Measurements from ENCODE around the gene PRMT5.
"Not testable (repeated sequence)": the region's sequence is repeated elsewhere in the genome, so short reads cannot be mapped to it uniquely, and the experiment has no call there.

Gene PRMT5

DNA sequence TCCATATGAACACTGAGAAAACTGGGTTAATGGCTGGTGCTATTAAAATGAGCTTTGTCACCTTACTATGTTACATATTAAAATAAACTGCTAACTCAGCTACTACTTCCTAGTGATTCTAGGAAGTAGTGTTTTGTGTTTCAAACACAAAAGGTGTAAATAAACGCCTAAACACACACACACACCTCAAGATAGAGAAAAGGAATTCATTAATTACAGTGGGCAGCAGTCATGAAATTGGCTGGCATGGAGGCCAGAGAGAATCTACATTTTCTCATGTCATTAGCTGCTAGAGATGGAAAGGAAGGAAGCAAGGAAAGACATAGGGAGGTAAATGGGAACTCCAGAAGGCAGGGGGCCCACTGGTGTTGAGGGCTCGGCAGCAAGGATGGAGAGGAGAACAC, 787 bp upstream of the PRMT5 start:
- DNase-seq: no peak

- no peak for DNase-seq
Measured at GRCh38 chr14:22928237-22929103, 706 bp downstream of the PRMT5 start.

DNA sequence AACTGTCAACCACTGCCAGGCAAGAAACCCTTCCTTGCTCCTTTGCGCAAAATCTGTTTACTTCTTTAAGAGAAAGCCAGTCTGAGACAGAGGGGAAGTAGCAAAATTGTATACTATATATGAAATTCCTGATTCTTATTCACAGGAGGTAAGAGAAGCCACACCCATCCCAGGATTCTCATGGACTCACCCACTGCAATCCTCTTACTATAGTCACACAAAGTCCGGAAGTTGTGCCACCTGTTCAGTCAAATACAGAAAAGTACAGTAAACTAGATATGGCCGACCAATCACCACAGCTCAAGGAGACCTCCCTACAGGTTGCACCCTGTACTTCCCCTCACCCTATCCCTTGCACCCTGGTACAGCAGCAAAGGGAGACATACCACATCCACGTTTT, 2.9 kb downstream of the PRMT5 start:
- no peak for DNase-seq

GRCh38 chr14:22925513-22925912, 3.7 kb downstream of the PRMT5 start:
- DNase-seq: no peak

DNA sequence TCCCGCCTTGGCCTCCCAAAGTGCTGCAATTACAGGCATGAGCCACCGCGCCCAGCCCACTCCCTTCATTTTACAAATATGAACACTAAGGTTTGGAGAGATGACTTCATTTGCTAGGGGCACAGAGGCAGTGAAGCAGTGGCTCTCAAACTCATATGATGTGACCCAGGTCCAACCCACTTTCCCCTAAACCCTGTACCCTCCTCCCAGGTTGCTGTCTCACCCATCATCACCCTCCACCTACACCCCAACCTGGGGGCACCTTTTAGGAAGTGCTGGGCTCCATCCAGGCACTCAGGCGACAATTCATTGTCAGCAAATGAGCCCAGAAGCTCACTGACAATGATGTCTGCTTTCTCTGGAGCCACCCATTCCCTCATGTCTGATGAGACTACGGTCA, 5.4 kb downstream of the PRMT5 start:
- no peak for DNase-seq

DNA sequence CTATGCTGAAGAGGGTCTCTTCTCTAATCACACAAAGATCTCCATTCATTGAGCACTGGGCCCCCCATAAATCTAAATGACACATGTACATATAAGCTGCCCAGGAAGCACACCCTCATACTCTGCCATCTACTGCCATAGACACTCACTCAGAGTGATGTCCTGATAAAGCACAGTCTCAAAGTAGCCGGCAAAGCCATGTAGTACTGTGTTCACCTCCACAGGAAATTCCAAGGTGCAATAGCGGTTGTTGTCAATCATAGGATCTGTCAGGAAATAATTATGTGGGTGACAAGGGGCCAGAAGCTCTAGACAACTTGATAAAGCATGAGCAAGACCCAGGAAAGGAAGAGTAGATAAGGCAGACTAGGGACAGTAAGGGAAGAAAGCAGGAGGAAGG, 6.9 kb downstream of the PRMT5 start:
- no peak for DNase-seq

- DNase-seq: no peak
Measured at GRCh38 chr14:22920697-22921096, 8.5 kb downstream of the PRMT5 start.

DNA sequence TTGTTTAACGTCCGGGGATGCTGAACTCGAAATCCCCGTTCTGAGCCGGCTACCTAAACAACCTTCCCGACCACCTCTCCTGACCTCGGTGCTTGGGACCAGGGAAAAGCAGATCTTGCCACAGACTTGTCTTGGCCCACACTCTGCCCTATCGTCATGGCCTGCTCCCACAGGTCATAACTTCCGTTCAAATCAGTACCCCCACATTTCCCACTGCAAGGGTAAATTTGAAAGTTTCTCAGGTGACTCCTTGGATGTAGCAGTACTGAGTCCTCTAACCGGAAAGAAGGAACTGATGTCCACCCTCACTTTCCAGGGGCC, 9.6 kb downstream of the PRMT5 start:
- no peak for DNase-seq

- peak; percentile 100 for DNase-seq
Measured at GRCh38 chr14:22918804-22919600, 10.2 kb downstream of the PRMT5 start, which contains the start of gene RBM23. TSS of gene RBM23 (minus strand) at chr14:22919149.

GRCh38 chr14:22915886-22916521, 13.2 kb downstream of the PRMT5 start:
- DNase-seq: peak in 1 of 2 donors; percentile 17

DNA sequence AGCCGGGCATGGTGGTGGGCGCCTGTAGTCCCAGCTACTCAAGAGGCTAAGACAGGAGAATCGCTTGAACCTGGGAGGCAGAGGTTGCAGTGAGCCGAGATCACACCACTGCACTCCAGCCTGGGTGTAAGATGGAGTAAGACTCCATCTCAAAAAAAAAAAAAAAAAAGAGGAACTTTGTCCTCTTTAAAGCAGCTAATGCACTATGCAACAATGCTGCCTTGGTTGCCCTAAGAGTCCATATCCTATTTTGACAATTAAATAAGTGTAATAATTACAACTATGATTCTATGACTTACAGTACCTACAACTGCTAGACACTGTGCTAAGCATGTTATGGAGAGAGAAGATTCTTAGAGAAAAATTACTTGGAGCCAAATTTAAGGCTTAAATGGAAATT, 14.3 kb downstream of the PRMT5 start:
- not testable (repeated sequence) for DNase-seq

GRCh38 chr14:22910916-22911315, 18.3 kb downstream of the PRMT5 start:
- DNase-seq: no peak

- DNase-seq: no peak
Measured at GRCh38 chr14:22908601-22909000, 20.6 kb downstream of the PRMT5 start.

GRCh38 chr14:22907429-22907828, 21.7 kb downstream of the PRMT5 start:
- no peak for DNase-seq

DNA sequence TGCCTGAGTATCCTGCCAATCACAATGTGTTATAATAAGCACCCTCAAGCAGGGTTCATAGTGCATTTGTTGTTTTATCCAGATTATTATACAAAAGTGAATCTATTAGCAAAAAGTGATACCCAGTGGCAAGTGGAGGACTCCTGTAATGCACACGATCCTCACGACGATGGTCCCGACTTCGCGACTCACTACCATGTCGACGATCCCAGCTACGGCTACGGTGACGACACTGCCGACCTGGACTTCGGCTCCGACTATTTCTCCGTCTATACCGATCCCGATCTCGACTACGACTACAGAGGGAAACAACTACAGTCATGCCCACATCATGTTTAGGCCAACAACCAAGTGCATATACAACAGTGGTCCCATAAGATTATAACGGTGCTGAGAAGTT, 23.1 kb downstream of the PRMT5 start:
- no peak for DNase-seq

DNA sequence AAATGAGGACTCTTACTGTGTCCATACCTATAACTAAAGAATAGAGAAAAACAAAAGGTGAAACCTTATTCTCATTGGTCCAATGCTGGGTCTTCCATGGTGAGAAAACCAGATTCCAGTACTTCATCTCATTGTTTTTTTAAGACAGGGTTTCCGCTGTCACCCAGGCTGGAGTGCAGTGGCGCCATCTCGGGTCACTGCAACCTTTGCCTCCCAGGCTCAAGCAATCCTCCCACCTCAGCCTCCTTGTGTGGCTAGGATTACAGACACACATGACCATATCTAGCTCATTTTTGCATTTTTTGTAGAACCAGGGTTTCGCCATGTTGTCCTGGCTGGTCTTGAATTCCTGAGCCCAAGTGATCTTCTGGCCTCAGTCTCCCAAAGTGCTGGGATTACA, 23.5 kb downstream of the PRMT5 start:
- DNase-seq: no peak

DNA sequence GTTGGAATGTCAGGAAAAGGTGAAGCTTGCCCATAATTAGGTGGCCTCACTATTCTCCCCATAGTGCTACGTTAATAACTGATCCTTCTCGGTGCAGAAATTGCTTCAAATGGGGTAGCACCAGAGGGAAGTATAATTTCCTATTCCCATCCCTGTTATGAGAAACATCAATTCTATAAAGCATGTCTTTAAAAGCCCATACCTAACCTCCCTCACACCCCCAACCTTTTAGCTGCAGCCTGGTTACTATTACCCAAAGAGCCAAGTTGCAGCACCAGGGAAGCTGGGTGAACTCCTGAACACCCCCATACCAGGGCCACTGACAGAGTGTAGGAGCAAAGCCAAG, 25.5 kb downstream of the PRMT5 start:
- DNase-seq: no peak

GRCh38 chr14:22901799-22902198, 27.4 kb downstream of the PRMT5 start:
- no peak for DNase-seq

DNA sequence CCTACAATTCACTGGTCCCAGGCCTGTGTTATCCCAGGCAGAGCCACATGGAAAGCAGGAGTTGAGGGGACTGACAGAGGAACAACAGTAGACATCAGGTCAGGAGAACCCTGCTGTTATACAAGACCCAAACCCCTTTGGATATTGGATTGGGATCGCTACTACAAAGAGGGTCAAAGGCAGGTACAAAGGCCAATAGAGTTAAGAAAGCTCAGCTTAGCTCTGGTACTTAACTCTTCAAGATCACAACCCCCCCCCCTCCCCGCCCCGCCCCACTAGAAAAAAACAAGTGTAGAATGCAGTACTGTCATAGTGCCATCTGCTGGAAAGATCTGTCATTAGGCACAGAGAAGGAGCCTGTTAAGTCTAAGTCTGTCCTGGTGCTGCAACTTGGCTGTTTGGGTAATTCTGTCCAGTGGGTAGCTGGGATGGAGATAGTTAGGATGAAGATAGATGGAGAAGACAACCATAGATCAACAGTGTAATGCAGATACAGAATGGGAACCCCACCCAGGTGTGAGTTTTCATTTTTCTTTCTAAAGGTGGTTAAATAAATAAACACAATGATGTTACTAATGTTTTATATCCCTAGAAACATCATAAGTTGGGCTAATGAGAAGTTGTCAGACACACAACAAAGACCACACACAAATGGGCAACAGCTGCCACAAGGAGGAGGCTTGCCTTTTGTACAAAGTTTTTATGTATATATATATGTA, 28.9 kb downstream of the PRMT5 start:
- DNase-seq: peak; percentile 60 to 81

- DNase-seq: no peak
Measured at GRCh38 chr14:22898302-22899090, 30.7 kb downstream of the PRMT5 start.

GRCh38 chr14:22897357-22897756, 31.8 kb downstream of the PRMT5 start:
- DNase-seq: no peak

GRCh38 chr14:22896760-22897159, 32.4 kb downstream of the PRMT5 start:
- no peak for DNase-seq
